Neural progenitor cell (in vitro differentiated cells): ENCODE data around the gene SMCO2.

Experiments
- CTCF ChIP-seq: fragments of 200-600 bp; sonication (generic); IDR thresholded peaks from 2 replicates; pipeline ENCODE4 v1.5.1; 2017; ENCODE audit warnings: antibody characterized with exemption, mild to moderate bottlenecking
- EZH2 ChIP-seq: fragments of 200-600 bp; sonication (generic); IDR thresholded peaks from 2 replicates; pipeline ENCODE4 v1.6.1; 2017; ENCODE audit warnings: antibody characterized with exemption, mild to moderate bottlenecking, moderate library complexity

- no peak for TF ChIP-seq CTCF
- no peak for TF ChIP-seq EZH2
Measured at GRCh38 chr12:27398466-27398865, 48.1 kb upstream of the SMCO2 start.
